Measurements from ENCODE around the gene GABBR2. TPM values are rescaled to one million over a fixed set of nuclear protein-coding genes. Genes with fewer than 3 reads are reported as not detected.

The GABBR2 gene
- total RNA-seq, 1 donor from 2014 or later: 0.24 TPM

- ATAC-seq: no peak
- no peaks in the 10 kb centered on the region for H3K4me1 ChIP-seq
- peaks cover 3% of the 10 kb centered on the region for H3K27me3 ChIP-seq (ENCODE audit: low read depth)
- intact Hi-C loops (cut with DNase I): no loop called here
- H3K4me3 ChIP-seq: no peak overlapping the region
- H3K9me3 ChIP-seq: no peaks in the 10 kb centered on the region
- no peak for DNase-seq
- TF ChIP-seq, protein P1, sequence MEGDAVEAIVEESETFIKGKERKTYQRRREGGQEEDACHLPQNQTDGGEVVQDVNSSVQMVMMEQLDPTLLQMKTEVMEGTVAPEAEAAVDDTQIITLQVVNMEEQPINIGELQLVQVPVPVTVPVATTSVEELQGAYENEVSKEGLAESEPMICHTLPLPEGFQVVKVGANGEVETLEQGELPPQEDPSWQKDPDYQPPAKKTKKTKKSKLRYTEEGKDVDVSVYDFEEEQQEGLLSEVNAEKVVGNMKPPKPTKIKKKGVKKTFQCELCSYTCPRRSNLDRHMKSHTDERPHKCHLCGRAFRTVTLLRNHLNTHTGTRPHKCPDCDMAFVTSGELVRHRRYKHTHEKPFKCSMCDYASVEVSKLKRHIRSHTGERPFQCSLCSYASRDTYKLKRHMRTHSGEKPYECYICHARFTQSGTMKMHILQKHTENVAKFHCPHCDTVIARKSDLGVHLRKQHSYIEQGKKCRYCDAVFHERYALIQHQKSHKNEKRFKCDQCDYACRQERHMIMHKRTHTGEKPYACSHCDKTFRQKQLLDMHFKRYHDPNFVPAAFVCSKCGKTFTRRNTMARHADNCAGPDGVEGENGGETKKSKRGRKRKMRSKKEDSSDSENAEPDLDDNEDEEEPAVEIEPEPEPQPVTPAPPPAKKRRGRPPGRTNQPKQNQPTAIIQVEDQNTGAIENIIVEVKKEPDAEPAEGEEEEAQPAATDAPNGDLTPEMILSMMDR (IDR thresholded peaks at IDR 0.05): no peak
- no peak overlapping the region for H3K27ac ChIP-seq
- no peaks in the 10 kb centered on the region for H3K36me3 ChIP-seq
Measured at GRCh38 chr9:98520221-98520960, 188.3 kb downstream of the GABBR2 start.

DNA sequence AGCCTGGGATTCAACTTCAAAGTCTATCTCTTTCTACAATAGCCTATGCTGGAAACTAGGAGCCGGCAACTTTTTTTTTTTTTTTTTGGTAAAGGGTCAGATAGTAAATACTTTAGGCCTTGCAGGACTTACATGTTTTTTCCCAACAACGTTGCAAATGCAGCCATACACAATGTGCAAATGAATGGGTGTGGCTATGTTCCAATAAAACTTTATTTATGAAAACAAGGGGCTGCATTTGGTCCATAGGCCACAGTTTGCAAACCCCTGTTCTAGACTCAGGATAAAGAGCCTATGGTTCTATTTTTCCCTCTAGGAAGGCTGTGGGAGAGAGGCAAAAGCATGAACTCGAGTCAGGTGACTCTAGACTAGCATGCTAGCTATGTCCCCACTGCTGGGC is 189.1 kb downstream of the GABBR2 start:
- no peak overlapping the region for H3K27ac ChIP-seq
- TF ChIP-seq, protein P1 (IDR thresholded peaks at IDR 0.05): no peak
- intact Hi-C loops (cut with DNase I): no loop called here
- no peaks in the 10 kb centered on the region for H3K4me1 ChIP-seq
- peaks cover 3% of the 10 kb centered on the region for H3K27me3 ChIP-seq (ENCODE audit: low read depth)
- DNase-seq (no peak), ATAC-seq (no peak)
- no peaks in the 10 kb centered on the region for H3K36me3 ChIP-seq
- H3K9me3 ChIP-seq: no peaks in the 10 kb centered on the region
- no peak overlapping the region for H3K4me3 ChIP-seq

DNA sequence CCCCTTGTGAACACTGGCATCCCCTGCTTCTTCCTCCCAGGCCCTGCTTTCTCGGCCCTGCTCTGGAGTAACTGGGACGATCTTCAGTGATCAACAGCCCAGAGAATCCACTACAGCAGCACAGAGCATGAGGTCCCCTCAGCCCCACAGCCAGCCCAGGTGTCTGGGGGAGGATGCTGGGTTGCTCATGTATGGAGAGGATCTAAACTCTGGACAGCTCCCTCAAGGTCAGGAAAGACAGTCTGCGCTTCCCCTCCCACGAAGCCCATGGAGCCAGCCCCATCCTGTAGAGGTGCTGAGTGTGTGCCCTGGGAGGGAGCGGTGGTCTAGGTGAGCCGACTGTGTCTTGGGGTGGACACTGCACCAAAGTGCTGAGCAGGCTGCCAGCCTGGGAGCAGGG is 190.2 kb downstream of the GABBR2 start:
- Histone ChIP-seq H3K27me3 (ENCODE audit: low read depth) (peaks cover 3% of the 10 kb centered on the region), H3K36me3 (no peaks in the 10 kb centered on the region), H3K4me3 (no peak overlapping the region), H3K9me3 (no peaks in the 10 kb centered on the region), H3K27ac (no peak overlapping the region), H3K4me1 (no peaks in the 10 kb centered on the region)
- peak in 1 of 2 donors; percentile 12 for ATAC-seq
- TF ChIP-seq, protein P1 (IDR thresholded peaks at IDR 0.05): no peak
- intact Hi-C loops (cut with DNase I): no loop called here
- DNase-seq: no peak

DNA sequence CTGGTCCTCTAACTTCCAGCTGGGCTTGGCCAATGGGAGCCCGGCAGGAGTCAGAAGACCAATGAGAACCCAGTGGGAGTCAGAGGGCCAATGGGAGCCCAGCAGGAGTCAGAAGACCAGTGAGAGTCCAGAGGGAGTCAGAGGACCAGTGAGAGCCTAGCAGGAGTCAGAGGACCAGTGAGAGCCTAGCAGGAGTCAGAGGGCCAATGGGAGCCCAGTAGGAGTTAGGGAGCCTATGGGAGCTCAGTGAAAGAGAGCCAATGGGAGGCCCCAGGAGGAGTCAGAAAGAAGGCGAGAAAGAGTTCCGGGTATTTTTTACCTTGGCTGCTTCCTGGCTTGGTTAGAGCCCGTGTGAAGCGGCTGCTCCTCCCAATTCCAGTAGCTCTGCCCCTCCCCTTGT is 191.0 kb downstream of the GABBR2 start:
- TF ChIP-seq, protein P1 (IDR thresholded peaks at IDR 0.05): no peak
- Histone ChIP-seq H3K27ac (no peak overlapping the region), H3K4me1 (no peaks in the 10 kb centered on the region), H3K9me3 (no peaks in the 10 kb centered on the region), H3K27me3 (ENCODE audit: low read depth) (no peaks in the 10 kb centered on the region), H3K4me3 (no peak overlapping the region), H3K36me3 (no peaks in the 10 kb centered on the region)
- DNase-seq (no peak), ATAC-seq (no peak)
- intact Hi-C loops (cut with DNase I): no loop called here

DNA sequence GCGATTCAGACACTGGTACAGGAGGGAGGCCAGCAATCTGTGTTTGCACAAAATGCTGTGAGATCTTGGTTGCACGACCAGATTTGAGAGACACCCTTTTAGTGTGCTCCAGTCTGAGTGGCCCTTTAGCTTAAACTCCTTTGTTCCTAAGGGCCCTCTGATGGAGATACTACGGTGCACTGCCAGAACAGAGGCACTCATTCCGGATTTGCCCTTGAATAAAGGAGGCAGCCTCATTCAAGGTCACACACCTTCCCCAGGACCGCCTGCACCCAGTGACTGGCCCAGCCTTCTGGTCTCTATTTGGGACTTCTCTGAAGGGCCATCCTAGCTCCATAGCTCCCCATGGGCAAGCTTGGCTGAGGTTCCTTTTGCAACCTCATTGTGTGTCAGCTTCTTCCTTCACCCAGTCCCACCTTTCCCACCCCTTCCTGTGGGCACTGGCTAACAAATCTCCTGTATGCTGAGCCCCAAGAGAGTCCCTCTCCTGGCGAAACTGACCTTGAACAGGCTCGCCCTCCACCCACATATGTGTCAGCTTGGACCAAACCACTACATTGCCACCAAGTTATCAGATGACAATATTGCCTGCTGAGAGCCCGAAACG is 191.7 kb downstream of the GABBR2 start:
- no peak for ATAC-seq

More for the DNA sequence above, 191.7 kb downstream of the GABBR2 start:
- TF ChIP-seq, protein P1 (IDR thresholded peaks at IDR 0.05): no peak
- no peaks in the 10 kb centered on the region for H3K36me3 ChIP-seq
- H3K27ac ChIP-seq: no peak overlapping the region
- H3K4me3 ChIP-seq: no peak overlapping the region
- intact Hi-C loops (cut with DNase I): no loop called here
- no peaks in the 10 kb centered on the region for H3K27me3 ChIP-seq (ENCODE audit: low read depth)
- no peak for DNase-seq
- no peaks in the 10 kb centered on the region for H3K9me3 ChIP-seq
- no peaks in the 10 kb centered on the region for H3K4me1 ChIP-seq

All from lower lobe of right lung (tissue), 2 donors.